CD4-positive, alpha-beta T cell (primary cell): ENCODE measurements around the gene COG3. TPM values are rescaled to one million over a fixed set of nuclear protein-coding genes. Genes with fewer than 3 reads are reported as not detected.

Experiments used
- ATAC-seq: fragments of 200-7000 bp; cut with Tn5 transposase; one replicate; pipeline ENCODE4 v1.10.0; 2022; ENCODE audit warnings: mild to moderate bottlenecking; ENCODE audit not compliant: poor library complexity
- CTCF ChIA-PET: fragments of 350-600 bp; sonication (Branson Sonifier 250); formaldehyde crosslinking; loops from one replicate; lab custom pipeline; 2021; ENCODE audit warnings: antibody characterized with exemption, inconsistent platforms; lab: Charles Lee
- POLR2A ChIA-PET: fragments of 350-600 bp; sonication (Branson Sonifier 250); formaldehyde crosslinking; loops from one replicate; lab custom pipeline; 2021; ENCODE audit warnings: antibody characterized with exemption, inconsistent platforms; lab: Charles Lee
- DNase-seq, 14 experiments: peaks; one replicate each; pipeline ENCODE4 v3.0.0-alpha.2; 2013 to 2020; ENCODE audit warnings: mixed read lengths in 2 of 14
- H3K27ac ChIP-seq, 2 donors: one replicate each; pipeline versions ENCODE4 v1.5.1 to v1.7.0; 2013; ENCODE audit warnings: low read length in 2 of 2, low read depth in 1 of 2, mild to moderate bottlenecking in 1 of 2
- H3K27me3 ChIP-seq, 2 experiments: 1 replicate in 1 of 2; 2 replicates in 1 of 2; pipeline versions ENCODE4 v1.6.1 to v1.7.0; 2013; ENCODE audit warnings: low read length in 2 of 2, control low read depth in 1 of 2, mild to moderate bottlenecking in 1 of 2, moderate library complexity in 1 of 2; ENCODE audit not compliant: insufficient read depth in 2 of 2, control insufficient read depth in 1 of 2
- H3K36me3 ChIP-seq: one replicate; pipeline ENCODE4 v1.6.1; 2013; ENCODE audit warnings: low read length, control low read depth; ENCODE audit not compliant: insufficient read depth
- H3K4me1 ChIP-seq: one replicate; pipeline ENCODE4 v1.6.1; 2013; ENCODE audit warnings: low read length, control low read depth; ENCODE audit not compliant: insufficient read depth
- H3K4me3 ChIP-seq: one replicate; pipeline ENCODE4 v1.5.1; 2013; ENCODE audit warnings: mild to moderate bottlenecking, low read length, moderate library complexity
- H3K9me3 ChIP-seq, 2 experiments: 1 replicate in 1 of 2; 2 replicates in 1 of 2; pipeline versions ENCODE4 v1.6.1 to v1.7.0; 2013; ENCODE audit warnings: low read length in 2 of 2, mild to moderate bottlenecking in 2 of 2, control low read depth in 1 of 2, moderate library complexity in 1 of 2; ENCODE audit not compliant: control insufficient read depth in 1 of 2, insufficient read depth in 1 of 2
- H3K27ac Mint-ChIP-seq: one replicate; pipeline ENCODE4 v1.8.0; 2020; ENCODE audit warnings: mixed read lengths
- H3K27me3 Mint-ChIP-seq: one replicate; pipeline ENCODE4 v1.8.0; 2021; ENCODE audit warnings: mixed read lengths
- H3K36me3 Mint-ChIP-seq: one replicate; pipeline ENCODE4 v1.8.0; 2021; ENCODE audit warnings: low read depth, mixed read lengths
- H3K4me1 Mint-ChIP-seq: one replicate; pipeline ENCODE4 v1.8.0; 2021; ENCODE audit warnings: low read depth, mixed read lengths
- H3K4me3 Mint-ChIP-seq: one replicate; pipeline ENCODE4 v1.8.0; 2020; ENCODE audit warnings: mild to moderate bottlenecking, mixed read lengths
- H3K9me3 Mint-ChIP-seq: one replicate; pipeline ENCODE4 v1.8.0; 2020; ENCODE audit warnings: mixed read lengths
- CTCF ChIP-seq: fragments of 200-600 bp; IDR thresholded peaks from one replicate; pipeline ENCODE4 v1.8.0; 2022; ENCODE audit warnings: antibody characterized with exemption, mild to moderate bottlenecking
- intact Hi-C, 2 experiments: fragments of 100-400 bp; cut with DNase I in 1 of 2; cut with micrococcal nuclease in 1 of 2; formaldehyde crosslinking; loops; one replicate each; pipeline versions ENCODE4 v1.15.1 to v1.9.0; 2023 to 2025; cut with DNase I, micrococcal nuclease
- polyA plus RNA-seq, 2 donors: library from polyadenylated mRNA; unstranded; fragments of 120-200 nt; gene quantifications; one replicate each; pipeline ENCODE4 v1.2.1, GENCODE V29; 2013
- total RNA-seq, 174 experiments: library from RNA in 2 of 174; stranded (reverse) in 2 of 174; gene quantifications; one replicate each; pipeline ENCODE4 v1.2.3 and lab custom pipeline; 2021 to 2026

The COG3 gene
- total RNA-seq: 10 to 100 TPM; 52.8 to 57.0 TPM
- 22.9 TPM for polyA plus RNA-seq (2013, experiment 1 of 2)
- 32.3 TPM for polyA plus RNA-seq (2013, experiment 2 of 2)
- 41.2 to 133 (median 84.6) reads per million in 172 experiments for total RNA-seq (lab: John Stamatoyannopoulos, UW)

- H3K9me3 ChIP-seq: no peaks in the 10 kb centered on the region
- H3K4me1 Mint-ChIP-seq: peaks cover 60% of the 10 kb centered on the region
- H3K4me3 Mint-ChIP-seq: peak within 1 kb of the TSS; percentile 84
- peak within 1 kb of the TSS; percentile 94 for H3K4me3 ChIP-seq
- H3K36me3 ChIP-seq: no peaks in the 10 kb centered on the region
- TF ChIP-seq CTCF: peak; percentile 50
- H3K36me3 Mint-ChIP-seq: peaks cover 14% of the 10 kb centered on the region
- intact Hi-C loops: loop anchor here (1.0 to 10.0 kb wide), 8 partner anchors 46 to 890 kb away; partner anchors contain the start of genes SLC25A30 (in 2 of the 2), TPT1 (in 2 of the 2) and TSC22D1 (in 1 of the 2)
- peak within 1 kb of the TSS; percentile 85 for H3K27ac Mint-ChIP-seq
- H3K27me3 Mint-ChIP-seq: no peaks in the 10 kb centered on the region
- H3K27ac ChIP-seq: peak within 1 kb of the TSS; percentile 78 to 97
- H3K27me3 ChIP-seq: no peaks in the 10 kb centered on the region
- ChIA-PET CTCF (interaction anchor here (0.9 to 2.0 kb wide), 11 partner anchors 9 to 418 kb away, joined by 3 to 12 read pairs (median 6); partner anchors contain the start of genes SLC25A30 and TPT1), POLR2A (interaction anchor here (0.7 to 2.5 kb wide), 13 partner anchors 9 to 345 kb away, joined by 3 to 59 read pairs (median 5); partner anchors contain the start of genes GTF2F2, SLC25A30 and TPT1)
- H3K4me1 ChIP-seq: peaks cover 30% of the 10 kb centered on the region
- peak; percentile 88 to 98 (median 93) for DNase-seq
- peak; percentile 93 for ATAC-seq
- no peaks in the 10 kb centered on the region for H3K9me3 Mint-ChIP-seq
These were observed at the start of gene COG3 for GRCh38 chr13:45464687-45465453. Gene COG3, plus strand, starts transcription at chr13:45464939. Its CDS starts 98 bp downstream, at chr13:45465037.

GRCh38 chr13:45415112-45415511 lies 49.6 kb upstream of the COG3 start:
- Mint-ChIP-seq H3K36me3 (peaks cover 39% of the 10 kb centered on the region), H3K4me1 (peaks cover 45% of the 10 kb centered on the region), H3K4me3 (peak overlapping the region; percentile 75), H3K27me3 (no peaks in the 10 kb centered on the region), H3K9me3 (no peaks in the 10 kb centered on the region), H3K27ac (peak overlapping the region; percentile 55)
- no peak for TF ChIP-seq CTCF
- peaks cover 42% of the 10 kb centered on the region for H3K4me1 ChIP-seq
- ATAC-seq: no peak
- peaks cover 13% of the 10 kb centered on the region for H3K36me3 ChIP-seq
- ChIA-PET POLR2A (interaction anchor here (1.3 to 4.6 kb wide), 3 partner anchors 18 to 50 kb away, joined by 4 to 100 read pairs (median 9); partner anchors contain the start of gene COG3), CTCF (interaction anchor here (3.4 kb wide), 1 partner anchor 44 kb away, joined by 13 read pairs; no protein-coding TSS in a partner anchor)
- no peak overlapping the region for H3K4me3 ChIP-seq
- H3K9me3 ChIP-seq: no peaks in the 10 kb centered on the region
- H3K27ac ChIP-seq: no peak overlapping the region
- H3K27me3 ChIP-seq: no peaks in the 10 kb centered on the region
- no peak for DNase-seq
- intact Hi-C loops: loop anchor here (5.0 kb wide), 2 partner anchors 43 to 838 kb away; partner anchors contain the start of gene TSC22D1 (in 1 of the 2)

- Histone ChIP-seq H3K9me3 (no peaks in the 10 kb centered on the region), H3K36me3 (no peaks in the 10 kb centered on the region), H3K4me3 (peak overlapping the region; percentile 90), H3K27ac (peak overlapping the region; percentile 68 to 82), H3K27me3 (no peaks in the 10 kb centered on the region), H3K4me1 (peaks cover 39% of the 10 kb centered on the region)
- DNase-seq (peak in 1 of 14 experiments; percentile 35), ATAC-seq (no peak)
- no peak for TF ChIP-seq CTCF
- ChIA-PET CTCF (interaction anchor here (0.8 to 3.4 kb wide), 4 partner anchors 45 to 87 kb away, joined by 3 to 13 read pairs (median 4); no protein-coding TSS in a partner anchor), POLR2A (interaction anchor here (0.6 to 4.6 kb wide), 20 partner anchors 11 to 879 kb away, joined by 3 to 100 read pairs (median 6); partner anchors contain the start of genes COG3 and TPT1)
- Mint-ChIP-seq H3K9me3 (no peaks in the 10 kb centered on the region), H3K27ac (peak overlapping the region; percentile 94), H3K4me1 (peaks cover 39% of the 10 kb centered on the region), H3K36me3 (peaks cover 24% of the 10 kb centered on the region), H3K27me3 (no peaks in the 10 kb centered on the region), H3K4me3 (peak overlapping the region; percentile 97)
- intact Hi-C loops: loop anchor here (2.0 to 5.0 kb wide), 3 partner anchors 44 to 839 kb away; partner anchors contain the start of gene TSC22D1 (in 1 of the 2)
These were observed 48.1 kb upstream of the COG3 start for GRCh38 chr13:45416516-45417128.
